GM12878 (cell line): ENCODE data around the gene LGALS1. TPM values are rescaled to one million over a fixed set of nuclear protein-coding genes. Genes with fewer than 3 reads are reported as not detected.
A peak's percentile ranks its signal among the peaks of the same experiment; 100 is the strongest.

Experiments used
- BCL11A ChIP-seq: IDR thresholded peaks from 2 replicates; pipeline ENCODE4 v1.6.1; 2011; ENCODE audit warnings: low read depth, low read length
- BMI1 ChIP-seq: fragments of 450-650 bp; IDR thresholded peaks from 2 replicates; pipeline ENCODE4 v1.6.1; 2016; ENCODE audit warnings: mild to moderate bottlenecking, moderate library complexity, borderline replicate concordance
- CBX5 ChIP-seq: sonication (generic); IDR thresholded peaks from 2 replicates; pipeline ENCODE4 v1.6.1; 2016; ENCODE audit warnings: low read depth, moderate library complexity, mild to moderate bottlenecking, inconsistent platforms
- CEBPB ChIP-seq, 2 experiments: fragments of 150-350 bp in 1 of 2; IDR thresholded peaks; 2 replicates each; pipeline ENCODE4 v1.6.1; 2012 to 2014; ENCODE audit warnings: low read depth in 2 of 2, low read length in 2 of 2, borderline replicate concordance in 1 of 2, inconsistent platforms in 1 of 2
- E2F4 ChIP-seq: IDR thresholded peaks from 2 replicates; pipeline ENCODE4 v1.6.1; 2012; ENCODE audit warnings: low read depth, low read length, improper control_type of control experiment
- ESRRA ChIP-seq: IDR thresholded peaks from 2 replicates; pipeline ENCODE4 v1.6.1; 2012; ENCODE audit warnings: mild to moderate bottlenecking, low read length, improper control_type of control experiment
- GABPA ChIP-seq: IDR thresholded peaks from 2 replicates; pipeline ENCODE4 v1.6.1; 2014; ENCODE audit warnings: antibody characterized with exemption, low read depth, mild to moderate bottlenecking, inconsistent platforms
- GATAD2B ChIP-seq: fragments of 450-650 bp; conservative IDR thresholded peaks from 2 replicates; pipeline ENCODE4 v1.6.1; 2017; ENCODE audit warnings: low read depth, mild to moderate bottlenecking, moderate library complexity
- HDAC2 ChIP-seq: fragments of 200-600 bp; sonication (generic); IDR thresholded peaks from 2 replicates; pipeline ENCODE4 v1.6.1; 2017
- IRF4 ChIP-seq: IDR thresholded peaks from 2 replicates; pipeline ENCODE4 v1.6.1; 2011; ENCODE audit warnings: low read depth, low read length
- KAT2A ChIP-seq: conservative IDR thresholded peaks from 2 replicates; pipeline ENCODE4 v1.6.1; 2011; ENCODE audit warnings: low read depth, low read length; ENCODE audit not compliant: control insufficient read depth
- MEF2A ChIP-seq: IDR thresholded peaks from 2 replicates; pipeline ENCODE4 v1.6.1; 2011; ENCODE audit warnings: low read depth, mild to moderate bottlenecking, low read length, moderate library complexity; ENCODE audit not compliant: insufficient read depth
- NBN ChIP-seq: fragments of 450-650 bp; IDR thresholded peaks from 2 replicates; pipeline ENCODE4 v1.6.1; 2016
- NRF1 ChIP-seq: conservative IDR thresholded peaks from 2 replicates; pipeline ENCODE4 v1.6.1; 2011; ENCODE audit warnings: mild to moderate bottlenecking, low read depth, low read length, improper control_type of control experiment
- POU2F2 ChIP-seq: IDR thresholded peaks from 3 replicates; pipeline ENCODE4 v1.6.1; 2011; ENCODE audit warnings: low read depth, mild to moderate bottlenecking, low read length, borderline replicate concordance
- RELA ChIP-seq: fragments of 450-650 bp; IDR thresholded peaks from 2 replicates; pipeline ENCODE4 v1.8.0; 2014; ENCODE audit warnings: borderline replicate concordance; ENCODE audit not compliant: partially characterized antibody
- SMAD5 ChIP-seq: IDR thresholded peaks from 2 replicates; pipeline ENCODE4 v1.6.1; 2016; ENCODE audit warnings: antibody characterized with exemption, low read depth
- STAT3 ChIP-seq: IDR thresholded peaks from 2 replicates; pipeline ENCODE4 v1.6.1; 2011; ENCODE audit warnings: low read depth, low read length, improper control_type of control experiment
- SUZ12 ChIP-seq: fragments of 200-600 bp; sonication (generic); IDR thresholded peaks from one replicate; pipeline ENCODE4 v1.6.1; 2018; ENCODE audit warnings: antibody characterized with exemption, mild to moderate bottlenecking; ENCODE audit not compliant: unreplicated experiment
- TARDBP ChIP-seq: IDR thresholded peaks from 2 replicates; pipeline ENCODE4 v1.6.1; 2016; ENCODE audit warnings: borderline replicate concordance
- TBL1XR1 ChIP-seq: IDR thresholded peaks from 2 replicates; pipeline ENCODE4 v1.6.1; 2012; ENCODE audit warnings: low read depth, low read length, improper control_type of control experiment
- TCF3 ChIP-seq: IDR thresholded peaks from 2 replicates; pipeline ENCODE4 v1.6.1; 2012; ENCODE audit warnings: low read depth, mild to moderate bottlenecking, low read length, borderline replicate concordance; ENCODE audit not compliant: insufficient read depth
- ZBED1 ChIP-seq: IDR thresholded peaks from 2 replicates; pipeline ENCODE4 v1.6.1; 2016; ENCODE audit warnings: borderline replicate concordance
- ZBTB33 ChIP-seq: fragments of 450-650 bp; IDR thresholded peaks from 2 replicates; pipeline ENCODE4 v1.6.1; 2017; ENCODE audit warnings: mild to moderate bottlenecking
- ZNF24 ChIP-seq: fragments of 450-650 bp; IDR thresholded peaks from 2 replicates; pipeline ENCODE4 v1.6.1; 2017; ENCODE audit warnings: antibody characterized with exemption, mild to moderate bottlenecking
- polyA plus RNA-seq, 11 experiments: library from polyadenylated mRNA; depleted of rRNA in 4 of 11; unstranded in 6 of 11; stranded (reverse) in 5 of 11; fragments of >200 nt; fragmentation: Nextera tagmentation in 4 of 11; fragmentation: Illumina TruSeq in 1 of 11; extraction: Ambion mirVana in 4 of 11; extraction: Trizol in 1 of 11; gene quantifications; 1 replicate in 1 of 11; 2 replicates in 10 of 11; pipeline versions ENCODE4 v1.2.1 to v1.2.3, GENCODE V29; 2011 to 2016; ENCODE audit warnings: inconsistent platforms in 2 of 11, missing spikeins in 2 of 11, low read depth in 1 of 11
- total RNA-seq, 4 experiments: library from RNA; depleted of rRNA in 3 of 4; stranded (reverse); fragments of >200 nt in 3 of 4; fragmentation: Illumina TruSeq in 1 of 4; extraction: Trizol in 1 of 4; gene quantifications; 2 replicates each; pipeline versions ENCODE4 v1.2.1 to v1.2.3, GENCODE V29; 2013 to 2021

LGALS1 gene
- total and polyA plus RNA-seq, 10 of the 15 experiments (the other 5 are each of a cell fraction or from before 2014, with no cell fraction given), result 312 to 1,889 (median 706) TPM

DNA sequence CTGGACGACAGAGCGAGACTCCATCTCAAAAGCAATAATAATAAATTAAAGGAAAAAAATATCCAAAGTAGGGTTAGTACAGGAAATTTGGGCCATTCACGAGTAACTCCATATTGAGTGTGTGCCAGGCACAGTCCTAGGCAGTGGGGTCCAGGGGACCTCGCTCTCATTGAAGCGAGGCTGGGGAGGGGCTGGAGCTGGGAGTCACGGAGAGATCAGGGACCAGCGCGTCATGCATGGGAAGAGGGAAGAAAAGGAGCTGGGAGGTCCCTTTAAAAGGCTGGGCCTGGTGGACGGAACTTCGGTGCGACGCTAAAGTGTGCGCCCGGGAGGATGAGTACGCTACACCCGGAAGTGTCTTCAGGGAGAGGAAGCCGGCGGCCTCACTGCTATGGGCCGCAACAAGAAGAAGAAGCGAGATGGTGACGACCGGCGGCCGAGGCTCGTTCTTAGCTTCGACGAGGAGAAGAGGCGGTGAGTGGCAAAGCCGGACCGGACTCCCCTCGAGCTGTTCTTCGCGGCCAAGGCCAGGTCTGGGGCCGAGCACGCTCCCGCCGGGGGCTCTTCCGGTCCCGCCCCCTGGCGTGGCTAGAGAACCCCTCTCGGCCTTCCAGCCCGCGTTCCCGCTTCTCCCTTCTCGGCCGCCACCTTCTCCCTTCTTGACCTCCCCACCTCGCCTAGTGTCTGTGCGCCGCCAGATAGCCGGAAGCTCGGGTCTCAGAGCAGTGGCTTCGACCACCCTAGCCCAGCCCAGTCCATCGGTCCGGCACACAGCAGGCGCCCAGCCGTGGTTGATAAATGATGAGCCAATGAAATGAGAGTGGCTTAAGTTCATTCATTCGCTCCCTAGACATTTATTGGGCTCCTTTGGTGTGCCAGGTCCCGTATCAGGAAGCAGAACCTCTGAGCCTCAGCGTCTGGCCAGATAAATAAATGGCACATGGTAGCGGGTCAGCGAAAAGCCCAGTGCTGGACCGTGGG, 10.9 kb downstream of the LGALS1 start, which contains the start of gene NOL12 (continued):
- TF ChIP-seq ZNF24 (peak; percentile 54), BMI1 (no peak), ZBED1 (no peak), CEBPB (IDR thresholded peaks at IDR 0.05; ENCODE audit: borderline replicate concordance in 1 of 2, low read depth in 2 of 2, low read length in 2 of 2) (no peak), ZBTB33 (no peak), TBL1XR1 (peak; percentile 74; the same call in 1 of the 2 replicates), E2F4 (no peak), SMAD5 (no peak), BCL11A (no peak), RELA (peak; percentile 74), STAT3 (no peak), HDAC2 (no peak), POU2F2 (peak; percentile 49; the same call in 1 of the 3 replicates), KAT2A (no peak), GATAD2B (0 out of 2 replicates have a peak, but pooled peaks have one; percentile 60), MEF2A (0 out of 2 replicates have a peak, but pooled peaks have one; percentile 25), NBN (peak; percentile 94), SUZ12 (no peak), CBX5 (peak; percentile 37; the same call in 1 of the 2 replicates), GABPA (peak; percentile 98), TCF3 (no peak), NRF1 (no peak), IRF4 (peak; percentile 55; the same call in 1 of the 2 replicates), ESRRA (no peak), TARDBP (peak; percentile 65; the same call in 1 of the 2 replicates)
